Activated CD8-positive, alpha-beta memory T cell treated with anti-CD3 and anti-CD28 coated beads for 48 hours (primary cell): Measurements from ENCODE around the gene FOXO6.

Source experiments
- DNase-seq, 3 experiments: peaks; one replicate each; pipeline ENCODE4 v3.0.0-alpha.2; 2020; ENCODE audit warnings: low read depth in 2 of 3, low spot score in 2 of 3

FOXO6 gene

DNA sequence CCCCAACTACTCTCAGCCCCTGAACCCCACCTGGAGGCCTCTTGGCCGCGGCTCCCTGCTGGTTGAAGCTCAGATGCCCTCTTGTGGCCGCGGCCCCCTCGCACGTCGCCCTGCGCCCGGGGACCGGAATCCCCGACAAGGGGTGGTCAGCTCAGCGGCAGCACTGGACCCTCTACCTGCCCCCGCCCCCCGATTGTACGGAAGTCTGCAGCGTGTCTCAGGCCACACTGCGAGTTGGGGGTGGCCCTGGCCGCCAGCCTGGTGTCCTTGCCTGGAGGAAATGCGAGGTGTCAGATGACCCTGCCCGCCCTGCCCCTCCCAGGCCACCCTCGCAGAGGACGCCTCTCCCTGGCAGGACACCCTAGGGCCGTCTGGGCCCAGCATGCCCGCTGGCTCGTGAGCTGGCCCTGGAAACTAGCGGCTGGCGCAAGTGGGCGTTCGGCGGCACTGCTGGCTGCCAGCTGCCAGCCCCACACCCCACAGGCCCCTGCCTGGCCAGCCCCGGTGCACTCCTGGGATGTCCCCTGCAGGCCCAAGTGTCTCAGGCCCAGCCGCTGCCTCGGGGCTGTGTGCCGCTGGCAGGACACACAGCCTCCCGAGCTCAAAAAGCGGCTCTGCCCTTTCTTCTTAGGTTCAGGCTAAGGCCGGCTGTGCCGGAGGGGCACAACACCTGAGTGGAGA, 62.4 kb downstream of the FOXO6 start:
- DNase-seq: no peak

DNA sequence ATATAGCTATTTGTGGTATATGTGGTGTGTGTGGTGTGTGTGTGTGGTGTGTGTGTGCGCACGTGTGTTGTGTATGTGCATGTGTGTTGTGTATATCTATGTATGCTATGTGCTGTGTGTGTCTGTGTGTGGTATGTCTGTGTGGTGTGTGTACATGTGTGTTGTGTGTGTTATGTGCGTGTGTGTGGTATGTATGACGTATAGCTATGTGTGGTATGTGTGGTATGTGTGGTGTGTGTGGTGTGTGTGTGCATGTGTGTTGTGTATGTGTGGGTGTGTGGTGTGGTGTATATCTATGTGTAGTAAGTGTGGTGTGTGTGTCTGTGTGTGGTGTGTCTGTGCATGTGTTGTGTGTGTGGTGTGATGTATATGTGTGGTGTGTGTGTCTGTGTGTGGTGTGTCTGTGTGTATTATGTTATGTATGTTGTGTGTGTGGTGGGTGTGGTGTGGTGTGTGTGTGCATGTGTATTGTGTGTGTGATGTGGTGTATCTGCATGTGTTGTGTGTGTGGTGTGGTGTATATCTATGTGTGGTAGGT, 63.4 kb downstream of the FOXO6 start:
- DNase-seq: no peak

GRCh38 chr1:41425369-41425768, 64.1 kb downstream of the FOXO6 start:
- DNase-seq: no peak

- no peak for DNase-seq
Measured at GRCh38 chr1:41426201-41426890, 65.1 kb downstream of the FOXO6 start.

GRCh38 chr1:41427122-41427913, 66.1 kb downstream of the FOXO6 start:
- no peak for DNase-seq

- DNase-seq: no peak
Measured at GRCh38 chr1:41427916-41428737, 66.9 kb downstream of the FOXO6 start.

DNA sequence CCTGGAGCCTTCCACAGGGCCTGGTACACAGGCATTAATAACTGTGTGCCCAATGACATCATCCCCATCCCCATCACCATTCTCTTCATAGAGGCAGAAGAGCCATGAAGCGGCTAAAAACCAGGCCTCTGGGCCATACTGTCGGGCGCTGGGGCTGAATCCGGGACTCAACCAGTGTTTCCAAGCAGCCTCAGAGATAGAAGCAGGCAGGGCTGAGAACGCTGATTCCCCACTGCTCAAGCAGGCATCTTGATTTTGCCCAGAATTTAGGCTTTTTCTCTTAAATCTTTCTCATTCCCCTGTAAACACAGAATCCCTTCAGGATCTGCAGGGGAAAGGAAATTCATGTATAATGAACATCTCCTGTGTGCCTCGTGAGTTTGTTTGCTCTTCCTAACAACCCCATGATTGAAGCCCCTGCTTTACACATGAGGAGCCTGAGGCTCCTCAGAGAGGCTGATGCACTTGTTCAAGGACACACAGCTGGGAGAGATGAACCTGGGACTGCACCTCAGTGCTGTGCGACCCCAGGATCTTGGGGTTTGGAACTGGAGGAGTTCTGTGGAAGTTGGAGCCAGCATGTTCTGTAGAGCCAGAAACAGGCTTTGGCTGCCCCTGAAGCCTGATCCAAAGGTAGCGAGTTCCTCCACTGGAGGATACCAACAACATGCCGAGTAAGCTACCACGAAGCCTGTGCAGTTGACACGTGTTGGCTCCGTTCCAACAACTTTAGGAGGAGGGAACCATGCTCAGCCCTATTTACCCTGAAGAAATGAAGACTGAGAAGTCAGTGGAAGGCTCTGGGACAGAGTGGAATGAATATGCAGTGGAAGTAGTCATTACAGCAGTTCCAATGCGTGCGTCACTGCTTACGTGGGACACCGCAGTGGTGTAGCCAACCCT, 67.8 kb downstream of the FOXO6 start:
- DNase-seq: no peak

- no peak for DNase-seq
Measured at GRCh38 chr1:41429641-41430035, 68.4 kb downstream of the FOXO6 start.

- DNase-seq: no peak
Measured at GRCh38 chr1:41430069-41430468, 68.8 kb downstream of the FOXO6 start.

DNA sequence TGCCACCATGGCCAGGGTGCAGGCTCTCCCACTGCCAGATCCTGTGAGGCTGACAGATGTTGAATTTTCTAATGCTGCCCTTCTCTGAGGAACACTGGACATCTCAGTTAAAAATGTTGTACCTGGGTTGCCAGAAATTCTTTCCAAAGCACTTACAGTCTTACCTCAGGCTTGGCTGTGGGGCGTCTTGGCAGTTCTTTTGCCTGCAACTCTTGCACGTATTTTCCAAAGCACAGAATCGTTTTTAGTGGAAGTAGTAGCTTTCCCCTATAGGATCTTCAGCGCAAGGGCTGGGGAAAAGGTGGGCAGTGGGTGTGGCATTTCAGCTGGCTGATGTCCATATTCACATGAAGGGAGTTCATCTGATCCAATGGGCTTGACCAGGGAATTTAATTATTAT, 69.3 kb downstream of the FOXO6 start:
- no peak for DNase-seq

GRCh38 chr1:41431490-41432350, 70.5 kb downstream of the FOXO6 start:
- no peak for DNase-seq
